H1 (cell line): Measurements from ENCODE around the gene ZNF219. TPM values are rescaled to one million over a fixed set of nuclear protein-coding genes. Genes with fewer than 3 reads are reported as not detected.

Source experiments
- ASH2L ChIP-seq: fragments of 200-600, 300-600 bp; sonication (generic); IDR thresholded peaks from one replicate; pipeline ENCODE4 v1.7.1; 2017; ENCODE audit warnings: low read length
- CTCF ChIP-seq, 3 experiments: IDR thresholded peaks; 1 replicate in 2 of 3; 2 replicates in 1 of 3; pipeline versions ENCODE4 v1.5.1 to v1.6.1; 2011; ENCODE audit warnings: low read length in 3 of 3, mild to moderate bottlenecking in 3 of 3, inconsistent platforms in 2 of 3, low read depth in 1 of 3, moderate library complexity in 1 of 3; ENCODE audit not compliant: insufficient read depth in 1 of 3; ENCODE audit errors: control extremely low read depth in 1 of 3
- JUN ChIP-seq: IDR thresholded peaks from 2 replicates; pipeline ENCODE4 v1.6.1; 2011; ENCODE audit warnings: low read depth, mild to moderate bottlenecking, improper control_type of control experiment, low read length
- KDM4A ChIP-seq: IDR thresholded peaks from one replicate; pipeline ENCODE4 v1.7.1; 2012; ENCODE audit warnings: low read depth, mild to moderate bottlenecking, moderate library complexity, low read length, inconsistent platforms; ENCODE audit not compliant: severe bottlenecking
- polyA plus RNA-seq, 7 experiments: library from polyadenylated mRNA; depleted of rRNA in 3 of 7; stranded (reverse) in 5 of 7; unstranded in 2 of 7; fragments of >200 nt in 5 of 7; fragments of 200-250 nt in 2 of 7; gene quantifications; 1 replicate in 5 of 7; 2 replicates in 1 of 7; 4 replicates in 1 of 7; pipeline versions ENCODE4 v1.2.1 to v1.2.3, GENCODE V29; 2011 to 2013; ENCODE audit warnings: missing spikeins in 2 of 7, mixed read lengths in 2 of 7
- total RNA-seq: library from RNA; stranded (reverse); fragmentation: NEBNext Ultra II Directional; extraction: Animal tissue kit (Norgen Biotek cat#: 25700); gene quantifications from 2 replicates; pipeline ENCODE4 v1.2.1, GENCODE V29; 2021

Gene ZNF219
- total and polyA plus RNA-seq, 2 of the 8 experiments (the other 6 are each of a cell fraction or from before 2014, with no cell fraction given), result 113 to 160 TPM

DNA sequence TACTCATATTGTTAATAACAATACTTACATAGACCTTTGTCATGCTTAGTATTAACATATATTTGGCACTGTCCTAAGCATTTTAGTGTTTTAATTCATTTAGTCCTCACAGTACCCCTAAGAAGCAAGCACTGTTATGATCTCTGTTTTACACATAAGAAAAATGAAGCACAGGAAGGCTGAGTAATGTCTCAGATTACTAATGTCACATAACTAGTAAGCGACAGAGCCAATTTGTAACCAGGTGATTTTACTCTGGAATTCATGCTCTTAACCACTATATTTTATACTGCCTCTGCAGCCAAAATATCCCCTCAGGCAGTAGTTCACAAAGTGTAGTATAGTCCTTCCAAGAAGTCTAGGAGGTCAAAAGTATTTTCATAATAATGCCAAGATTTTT, 22.7 kb upstream of the ZNF219 start (continued):
- TF ChIP-seq ASH2L (no peak), JUN (no peak), CTCF (IDR thresholded peaks at IDR 0.05; ENCODE audit: control extremely low read depth in 1 of 3, insufficient read depth in 1 of 3, low read depth in 1 of 3, low read length in 3 of 3) (no peak), KDM4A (no peak)
